ENCODE data around the gene MYPOP. TPM values are rescaled to one million over a fixed set of nuclear protein-coding genes. Genes with fewer than 3 reads are reported as not detected.

MYPOP gene
- total and polyA plus RNA-seq, 9 of the 15 experiments (the other 6 are each of a cell fraction or from before 2014, with no cell fraction given) = 0.32 to 7.6 (median 1.6) TPM

DNA sequence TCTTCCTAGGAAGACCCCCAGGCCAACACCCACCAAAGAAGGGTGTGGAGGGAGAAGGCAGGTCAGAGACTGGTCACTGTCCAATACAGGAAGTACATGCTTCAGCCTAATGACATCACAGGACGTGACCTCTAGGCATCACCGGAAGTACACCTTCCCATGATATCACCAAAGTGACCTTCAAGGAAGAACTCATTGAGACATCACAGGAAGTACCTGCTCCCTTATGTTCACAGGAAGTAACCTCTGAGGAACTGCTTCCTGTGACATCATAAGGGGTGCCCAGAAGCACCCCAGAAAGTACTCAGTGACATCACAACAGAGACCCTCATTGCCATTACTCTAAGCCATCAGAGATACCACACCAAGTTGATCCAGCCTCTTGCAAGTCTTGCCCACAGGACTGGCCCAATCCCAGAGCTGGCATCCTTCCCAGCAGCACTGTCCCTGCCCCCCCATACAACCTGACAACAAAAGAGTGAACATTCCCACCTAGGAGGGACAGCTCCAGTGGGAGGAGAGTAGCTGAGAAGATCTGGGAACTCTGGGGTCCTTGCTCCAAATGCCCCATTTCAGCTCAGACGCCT lies 36.4 kb upstream of the MYPOP start (continued):
- TF ChIP-seq, protein P1, sequence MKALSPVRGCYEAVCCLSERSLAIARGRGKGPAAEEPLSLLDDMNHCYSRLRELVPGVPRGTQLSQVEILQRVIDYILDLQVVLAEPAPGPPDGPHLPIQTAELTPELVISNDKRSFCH (CRISPR knock-in tag; IDR thresholded peaks at IDR 0.05) = no peak
- TF ChIP-seq, protein P1 (tag; IDR thresholded peaks at IDR 0.05) = no peak
- peak; percentile 81 for TF ChIP-seq GABPA (tag; conservative IDR thresholded peaks at IDR 0.05; ENCODE audit: low read depth)
- TF ChIP-seq HMG20A (CRISPR knock-in tag; conservative IDR thresholded peaks at IDR 0.05) = no peak
- TF ChIP-seq C11orf30 (IDR thresholded peaks at IDR 0.05; ENCODE audit: low read depth) = no peak
- TF ChIP-seq POLR2B (IDR thresholded peaks at IDR 0.05; ENCODE audit: low read depth, partially characterized antibody) = no peak
- TF ChIP-seq GABPB1 (CRISPR knock-in tag; IDR thresholded peaks at IDR 0.05) = peak; percentile 80; the same call in 1 of the 2 replicates
- TF ChIP-seq ZEB2 (IDR thresholded peaks at IDR 0.05) = no peak
- TF ChIP-seq DMBX1 (CRISPR knock-in tag; IDR thresholded peaks at IDR 0.05; ENCODE audit: borderline replicate concordance) = no peak
- TF ChIP-seq ZNF584 (CRISPR knock-in tag; IDR thresholded peaks at IDR 0.05; ENCODE audit: low read depth) = no peak
- TF ChIP-seq CHD4 (IDR thresholded peaks at IDR 0.05; ENCODE audit: insufficient read depth, insufficient replicate concordance, low read depth, low read length, poor library complexity, severe bottlenecking) = no peak
- TF ChIP-seq CBX2 (IDR thresholded peaks at IDR 0.05; ENCODE audit: insufficient read depth, low read length, poor library complexity, severe bottlenecking) = no peak
- TF ChIP-seq, protein P2, sequence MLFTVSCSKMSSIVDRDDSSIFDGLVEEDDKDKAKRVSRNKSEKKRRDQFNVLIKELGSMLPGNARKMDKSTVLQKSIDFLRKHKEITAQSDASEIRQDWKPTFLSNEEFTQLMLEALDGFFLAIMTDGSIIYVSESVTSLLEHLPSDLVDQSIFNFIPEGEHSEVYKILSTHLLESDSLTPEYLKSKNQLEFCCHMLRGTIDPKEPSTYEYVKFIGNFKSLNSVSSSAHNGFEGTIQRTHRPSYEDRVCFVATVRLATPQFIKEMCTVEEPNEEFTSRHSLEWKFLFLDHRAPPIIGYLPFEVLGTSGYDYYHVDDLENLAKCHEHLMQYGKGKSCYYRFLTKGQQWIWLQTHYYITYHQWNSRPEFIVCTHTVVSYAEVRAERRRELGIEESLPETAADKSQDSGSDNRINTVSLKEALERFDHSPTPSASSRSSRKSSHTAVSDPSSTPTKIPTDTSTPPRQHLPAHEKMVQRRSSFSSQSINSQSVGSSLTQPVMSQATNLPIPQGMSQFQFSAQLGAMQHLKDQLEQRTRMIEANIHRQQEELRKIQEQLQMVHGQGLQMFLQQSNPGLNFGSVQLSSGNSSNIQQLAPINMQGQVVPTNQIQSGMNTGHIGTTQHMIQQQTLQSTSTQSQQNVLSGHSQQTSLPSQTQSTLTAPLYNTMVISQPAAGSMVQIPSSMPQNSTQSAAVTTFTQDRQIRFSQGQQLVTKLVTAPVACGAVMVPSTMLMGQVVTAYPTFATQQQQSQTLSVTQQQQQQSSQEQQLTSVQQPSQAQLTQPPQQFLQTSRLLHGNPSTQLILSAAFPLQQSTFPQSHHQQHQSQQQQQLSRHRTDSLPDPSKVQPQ (CRISPR knock-in tag; IDR thresholded peaks at IDR 0.05; ENCODE audit: borderline replicate concordance) = no peak
- TF ChIP-seq, protein P3, sequence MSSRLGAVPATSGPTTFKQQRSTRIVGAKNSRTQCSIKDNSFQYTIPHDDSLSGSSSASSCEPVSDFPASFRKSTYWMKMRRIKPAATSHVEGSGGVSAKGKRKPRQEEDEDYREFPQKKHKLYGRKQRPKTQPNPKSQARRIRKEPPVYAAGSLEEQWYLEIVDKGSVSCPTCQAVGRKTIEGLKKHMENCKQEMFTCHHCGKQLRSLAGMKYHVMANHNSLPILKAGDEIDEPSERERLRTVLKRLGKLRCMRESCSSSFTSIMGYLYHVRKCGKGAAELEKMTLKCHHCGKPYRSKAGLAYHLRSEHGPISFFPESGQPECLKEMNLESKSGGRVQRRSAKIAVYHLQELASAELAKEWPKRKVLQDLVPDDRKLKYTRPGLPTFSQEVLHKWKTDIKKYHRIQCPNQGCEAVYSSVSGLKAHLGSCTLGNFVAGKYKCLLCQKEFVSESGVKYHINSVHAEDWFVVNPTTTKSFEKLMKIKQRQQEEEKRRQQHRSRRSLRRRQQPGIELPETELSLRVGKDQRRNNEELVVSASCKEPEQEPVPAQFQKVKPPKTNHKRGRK (tag; IDR thresholded peaks at IDR 0.05) = no peak
- no peak for TF ChIP-seq NFRKB (IDR thresholded peaks at IDR 0.05; ENCODE audit: low read depth)
- TF ChIP-seq, protein P4, sequence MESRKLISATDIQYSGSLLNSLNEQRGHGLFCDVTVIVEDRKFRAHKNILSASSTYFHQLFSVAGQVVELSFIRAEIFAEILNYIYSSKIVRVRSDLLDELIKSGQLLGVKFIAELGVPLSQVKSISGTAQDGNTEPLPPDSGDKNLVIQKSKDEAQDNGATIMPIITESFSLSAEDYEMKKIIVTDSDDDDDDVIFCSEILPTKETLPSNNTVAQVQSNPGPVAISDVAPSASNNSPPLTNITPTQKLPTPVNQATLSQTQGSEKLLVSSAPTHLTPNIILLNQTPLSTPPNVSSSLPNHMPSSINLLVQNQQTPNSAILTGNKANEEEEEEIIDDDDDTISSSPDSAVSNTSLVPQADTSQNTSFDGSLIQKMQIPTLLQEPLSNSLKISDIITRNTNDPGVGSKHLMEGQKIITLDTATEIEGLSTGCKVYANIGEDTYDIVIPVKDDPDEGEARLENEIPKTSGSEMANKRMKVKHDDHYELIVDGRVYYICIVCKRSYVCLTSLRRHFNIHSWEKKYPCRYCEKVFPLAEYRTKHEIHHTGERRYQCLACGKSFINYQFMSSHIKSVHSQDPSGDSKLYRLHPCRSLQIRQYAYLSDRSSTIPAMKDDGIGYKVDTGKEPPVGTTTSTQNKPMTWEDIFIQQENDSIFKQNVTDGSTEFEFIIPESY (CRISPR knock-in tag; IDR thresholded peaks at IDR 0.05) = no peak
- no peak for TF ChIP-seq ZBTB17 (CRISPR knock-in tag; IDR thresholded peaks at IDR 0.05)
- TF ChIP-seq ZNF253 (CRISPR knock-in tag; conservative IDR thresholded peaks at IDR 0.05) = no peak
- peak; percentile 66; the same call in 1 of the 2 replicates for TF ChIP-seq EHMT2 (IDR thresholded peaks at IDR 0.05)
- no peak for TF ChIP-seq KDM1A (IDR thresholded peaks at IDR 0.05)
- TF ChIP-seq ZNF165 (CRISPR knock-in tag; IDR thresholded peaks at IDR 0.05; ENCODE audit: borderline replicate concordance) = no peak
- no peak for TF ChIP-seq RCOR1 (IDR thresholded peaks at IDR 0.05; ENCODE audit: borderline replicate concordance in 1 of 2, low read depth in 2 of 2, low read length in 2 of 2)
- TF ChIP-seq FOXA3 (CRISPR knock-in tag; conservative IDR thresholded peaks at IDR 0.05 in 1 of 2, IDR thresholded peaks at IDR 0.05 in 1 of 2) = no peak
